Measurements from ENCODE around the gene KCTD21.
"Not testable (repeated sequence)": the region's sequence is repeated elsewhere in the genome, so short reads cannot be mapped to it uniquely, and the experiment has no call there.

Gene KCTD21

GRCh38 chr11:78200061-78200460 lies 11.6 kb upstream of the KCTD21 start:
- no peak for DNase-seq

GRCh38 chr11:78199653-78200015 lies 11.2 kb upstream of the KCTD21 start:
- no peak for DNase-seq

- no peak for DNase-seq
Measured at GRCh38 chr11:78199015-78199652, 10.7 kb upstream of the KCTD21 start.

- DNase-seq: no peak
Measured at GRCh38 chr11:78197816-78198215, 9.4 kb upstream of the KCTD21 start.

- DNase-seq: no peak
Measured at GRCh38 chr11:78196661-78197091, 8.2 kb upstream of the KCTD21 start.

- no peak for DNase-seq
Measured at GRCh38 chr11:78195917-78196560, 7.6 kb upstream of the KCTD21 start.

GRCh38 chr11:78194490-78194889 lies 6.1 kb upstream of the KCTD21 start:
- no peak for DNase-seq

- no peak for DNase-seq
Measured at GRCh38 chr11:78193806-78194205, 5.4 kb upstream of the KCTD21 start.

- no peak for DNase-seq
Measured at GRCh38 chr11:78192911-78193351, 4.5 kb upstream of the KCTD21 start.

- no peak for DNase-seq
Measured at GRCh38 chr11:78192223-78192719, 3.8 kb upstream of the KCTD21 start.

- no peak for DNase-seq
Measured at GRCh38 chr11:78190871-78191538, 2.6 kb upstream of the KCTD21 start.

GRCh38 chr11:78190374-78190773 lies 1.9 kb upstream of the KCTD21 start:
- no peak for DNase-seq

- no peak for DNase-seq
Measured at GRCh38 chr11:78189851-78190250, 1.4 kb upstream of the KCTD21 start.

GRCh38 chr11:78189174-78189724 lies 823 bp upstream of the KCTD21 start:
- DNase-seq: no peak

GRCh38 chr11:78187366-78188285 lies 800 bp downstream of the KCTD21 start:
- DNase-seq: peak; percentile 73 to 81

- no peak for DNase-seq
Measured at GRCh38 chr11:78181185-78181584, 7.2 kb downstream of the KCTD21 start.

- DNase-seq: no peak
Measured at GRCh38 chr11:78180751-78181150, 7.7 kb downstream of the KCTD21 start.

GRCh38 chr11:78179459-78180071 lies 8.9 kb downstream of the KCTD21 start:
- no peak for DNase-seq

GRCh38 chr11:78177216-78177615 lies 11.2 kb downstream of the KCTD21 start:
- DNase-seq: no peak

GRCh38 chr11:78176605-78177141 lies 11.8 kb downstream of the KCTD21 start:
- no peak for DNase-seq

GRCh38 chr11:78175862-78176261 lies 12.6 kb downstream of the KCTD21 start:
- DNase-seq: not testable (repeated sequence)

GRCh38 chr11:78171951-78172350 lies 16.5 kb downstream of the KCTD21 start:
- no peak for DNase-seq

Data from activated CD4-positive, alpha-beta T cell treated with anti-CD3 and anti-CD28 coated beads, Interleukin-2, amount 50 U/mL, for 4 hours (primary cell).